Spleen (tissue), 11 donors: ENCODE measurements around the gene PBX1. TPM values are rescaled to one million over a fixed set of nuclear protein-coding genes. Genes with fewer than 3 reads are reported as not detected.

Experiments
- DNase-seq: peaks from one replicate; pipeline ENCODE4 v3.0.0-alpha.2; 2020
- H3K27ac ChIP-seq, 8 donors: fragments of 200-600 bp; sonication (generic) in 7 of 8; 1 replicate in 4 of 8; 2 replicates in 4 of 8; pipeline versions ENCODE4 v1.5.0 to v1.8.0; 2016 to 2021; ENCODE audit warnings: inconsistent platforms in 4 of 8, mild to moderate bottlenecking in 4 of 8, moderate library complexity in 1 of 8
- H3K27me3 ChIP-seq, 7 donors: fragments of 200-600 bp; sonication (generic) in 6 of 7; replicated peaks in 1 of 7; 1 replicate in 4 of 7; 2 replicates in 3 of 7; pipeline versions ENCODE4 v1.5.0 to v1.8.0; 2016 to 2021; ENCODE audit warnings: inconsistent platforms in 3 of 7, mild to moderate bottlenecking in 1 of 7
- H3K36me3 ChIP-seq, 6 donors: fragments of 200-600 bp; sonication (generic) in 5 of 6; 1 replicate in 4 of 6; 2 replicates in 2 of 6; pipeline versions ENCODE4 v1.5.0 to v1.8.0; 2016 to 2021; ENCODE audit warnings: inconsistent platforms in 2 of 6
- H3K4me1 ChIP-seq, 6 donors: fragments of 200-600 bp; sonication (generic) in 5 of 6; 1 replicate in 3 of 6; 2 replicates in 3 of 6; pipeline versions ENCODE4 v1.5.0 to v1.8.0; 2016 to 2021; ENCODE audit warnings: inconsistent platforms in 3 of 6
- H3K4me3 ChIP-seq, 8 donors: fragments of 200-600 bp; sonication (generic) in 7 of 8; 1 replicate in 4 of 8; 2 replicates in 4 of 8; pipeline versions ENCODE4 v1.5.0 to v1.8.0; 2016 to 2021; ENCODE audit warnings: inconsistent platforms in 4 of 8, mild to moderate bottlenecking in 4 of 8, moderate library complexity in 2 of 8
- H3K9me3 ChIP-seq, 8 donors: fragments of 200-600 bp; sonication (generic) in 7 of 8; 1 replicate in 4 of 8; 2 replicates in 4 of 8; pipeline versions ENCODE4 v1.5.0 to v1.8.0; 2016 to 2021; ENCODE audit warnings: inconsistent platforms in 4 of 8
- CTCF ChIP-seq, 11 experiments: fragments of 200-600 bp in 7 of 11; fragments of 450-650 bp in 4 of 11; sonication (generic) in 4 of 11; IDR thresholded peaks in 8 of 11; conservative IDR thresholded peaks in 3 of 11; 1 replicate in 7 of 11; 2 replicates in 4 of 11; pipeline versions ENCODE4 v1.4.0 to v1.8.0; 2016 to 2021; ENCODE audit warnings: antibody characterized with exemption in 11 of 11, inconsistent platforms in 4 of 11, mild to moderate bottlenecking in 1 of 11
- POLR2A ChIP-seq, 3 donors: fragments of 450-650 bp; IDR thresholded peaks; one replicate each; pipeline ENCODE4 v1.5.1; 2017; ENCODE audit warnings: antibody characterized with exemption in 3 of 3, mild to moderate bottlenecking in 1 of 3
- POLR2AphosphoS5 ChIP-seq, 3 donors: sonication (generic); formaldehyde crosslinking; IDR thresholded peaks; one replicate each; pipeline ENCODE4 v1.5.1; 2017; ENCODE audit warnings: antibody characterized with exemption in 3 of 3
- WGBS, 5 donors: extraction: QIAGEN DNeasy Blood & Tissue Kit in 3 of 5; methylation state at CpG; one replicate each; pipeline versions ENCODE4 v1.1.5 to v1.1.7; 2013 to 2018; 5-methylcytosine and 5-hydroxymethylcytosine counted together
- intact Hi-C: fragments of 100-400 bp; cut with DNase I; formaldehyde crosslinking; loops from one replicate; pipeline ENCODE4 v1.15.0; 2023; ENCODE audit warnings: low total_unique reads
- polyA plus RNA-seq, 3 donors: library from polyadenylated mRNA; stranded (reverse); fragments of 200-250 nt; gene quantifications; one replicate each; pipeline ENCODE4 v1.2.1, GENCODE V29; 2013
- total RNA-seq, 7 donors: library from RNA; depleted of rRNA in 3 of 7; stranded (reverse); fragments of >200 nt in 3 of 7; fragmentation: NEBNext Ultra II Directional in 4 of 7; extraction: Animal tissue kit (Norgen Biotek cat#: 25700) in 4 of 7; gene quantifications; one replicate each; pipeline versions ENCODE4 v1.1.0 to v1.2.1, GENCODE V29; 2016 to 2021
- donor health status: healthy with polysubstance abuse.
- donor health status: DM: no; HTN: no; CAD: no; lungs with moderate emphysema.
- donor health status: DM: no; HTN: no; CAD: no.
- donor health status: Bipolar disorder and iron deficiency.
- donor health status: healthy.
- donor health status: DM: no; HTN: no; CAD: no.
- donor health status: DM: yes; HTN: yes; CAD: no.

The PBX1 gene
- total and polyA plus RNA-seq, 10 donors: 3.4 to 79.5 (median 31.8) TPM

GRCh38 chr1:164801246-164801731 is 242.3 kb downstream of the PBX1 start:
- Histone ChIP-seq H3K27me3 (no peaks in the 10 kb centered on the region), H3K27ac (no peak overlapping the region), H3K4me1 (peaks cover 0 to 13% (median 5%) of the 10 kb centered on the region in 6 donors), H3K36me3 (peaks cover 0 to 8% (median 0%) of the 10 kb centered on the region in 6 donors), H3K4me3 (no peak overlapping the region), H3K9me3 (no peaks in the 10 kb centered on the region)
- 87 to 89% (median 89%) methylated on average over 6 of the region's 6 CpGs for WGBS, 5 donors
- TF ChIP-seq POLR2AphosphoS5 (IDR thresholded peaks at IDR 0.05): no peak
- intact Hi-C loops: loop anchor here (10.0 kb wide), 1 partner anchor 274 kb away; no protein-coding TSS in a partner anchor
- DNase-seq: no peak

- 67 to 84% (median 79%) methylated on average over 7 of the region's 7 CpGs for WGBS, 5 donors
- Histone ChIP-seq H3K4me3 (no peak overlapping the region), H3K4me1 (peaks cover 0 to 14% (median 5%) of the 10 kb centered on the region in 6 donors), H3K36me3 (peaks cover 0 to 8% (median 0%) of the 10 kb centered on the region in 6 donors), H3K27me3 (no peaks in the 10 kb centered on the region), H3K9me3 (no peaks in the 10 kb centered on the region), H3K27ac (no peak overlapping the region)
- intact Hi-C loops: loop anchor here (10.0 kb wide), 1 partner anchor 273 kb away; no protein-coding TSS in a partner anchor
- no peak for DNase-seq
- TF ChIP-seq CTCF (IDR thresholded peaks at IDR 0.05 in 8 of 11, conservative IDR thresholded peaks at IDR 0.05 in 3 of 11) (no peak), POLR2A (IDR thresholded peaks at IDR 0.05) (no peak), POLR2AphosphoS5 (IDR thresholded peaks at IDR 0.05) (no peak)
Observed at GRCh38 chr1:164801791-164802502, 243.0 kb downstream of the PBX1 start.

- DNase-seq: no peak
- no peak overlapping the region for H3K4me3 ChIP-seq
- intact Hi-C loops: loop anchor here (10.0 kb wide), 1 partner anchor 272 kb away; no protein-coding TSS in a partner anchor
- H3K27me3 ChIP-seq: no peaks in the 10 kb centered on the region
- no peaks in the 10 kb centered on the region for H3K9me3 ChIP-seq
- WGBS, 5 donors: 67 to 82% (median 76%) methylated on average over 7 of the region's 7 CpGs
- TF ChIP-seq POLR2AphosphoS5 (IDR thresholded peaks at IDR 0.05): no peak
- no peak for TF ChIP-seq CTCF (IDR thresholded peaks at IDR 0.05 in 8 of 11, conservative IDR thresholded peaks at IDR 0.05 in 3 of 11)
- no peak for TF ChIP-seq POLR2A (IDR thresholded peaks at IDR 0.05)
- H3K27ac ChIP-seq: no peak overlapping the region
- peaks cover 0 to 14% (median 5%) of the 10 kb centered on the region in 6 donors for H3K4me1 ChIP-seq
- peaks cover 0 to 11% (median 0%) of the 10 kb centered on the region in 6 donors for H3K36me3 ChIP-seq
Observed at GRCh38 chr1:164802529-164803282, 243.7 kb downstream of the PBX1 start.

GRCh38 chr1:164803366-164803765 is 244.4 kb downstream of the PBX1 start:
- no peak overlapping the region for H3K4me3 ChIP-seq
- no peak for DNase-seq
- no peaks in the 10 kb centered on the region for H3K9me3 ChIP-seq
- 56 to 72% (median 65%) methylated on average over 5 of the region's 5 CpGs for WGBS, 5 donors
- peaks cover 0 to 16% (median 0%) of the 10 kb centered on the region in 6 donors for H3K36me3 ChIP-seq
- TF ChIP-seq POLR2A (IDR thresholded peaks at IDR 0.05) (no peak), POLR2AphosphoS5 (IDR thresholded peaks at IDR 0.05) (no peak), CTCF (IDR thresholded peaks at IDR 0.05 in 8 of 11, conservative IDR thresholded peaks at IDR 0.05 in 3 of 11) (no peak)
- intact Hi-C loops: loop anchor here (10.0 kb wide), 1 partner anchor 271 kb away; no protein-coding TSS in a partner anchor
- H3K27me3 ChIP-seq: no peaks in the 10 kb centered on the region
- no peak overlapping the region for H3K27ac ChIP-seq
- peaks cover 0 to 14% (median 5%) of the 10 kb centered on the region in 6 donors for H3K4me1 ChIP-seq
